Upper lobe of right lung (tissue), 1 donor: ENCODE results near the gene HMGCS2. TPM values are rescaled to one million over a fixed set of nuclear protein-coding genes. Genes with fewer than 3 reads are reported as not detected.
"Not testable (repeated sequence)": the region's sequence is repeated elsewhere in the genome, so short reads cannot be mapped to it uniquely, and the experiment has no call there.

ENCODE experiments used
- ATAC-seq: fragments of 200-7000 bp; cut with Tn5 transposase; one replicate; pipeline ENCODE4 v1.9.1; 2020; ENCODE audit warnings: mild to moderate bottlenecking, moderate library complexity
- DNase-seq: peaks from one replicate; pipeline ENCODE4 v3.0.0-alpha.2; 2020
- H3K27ac ChIP-seq: fragments of 200-600 bp; one replicate; pipeline ENCODE4 v1.8.0; 2022
- H3K27me3 ChIP-seq: fragments of 200-600 bp; one replicate; pipeline ENCODE4 v1.8.0; 2022; ENCODE audit warnings: mild to moderate bottlenecking
- H3K36me3 ChIP-seq: fragments of 200-600 bp; one replicate; pipeline ENCODE4 v1.8.0; 2022
- H3K4me1 ChIP-seq: fragments of 200-600 bp; one replicate; pipeline ENCODE4 v1.8.0; 2022
- H3K4me3 ChIP-seq: fragments of 200-600 bp; one replicate; pipeline ENCODE4 v1.8.0; 2022; ENCODE audit warnings: mild to moderate bottlenecking
- H3K9me3 ChIP-seq: fragments of 200-600 bp; one replicate; pipeline ENCODE4 v1.8.0; 2022
- intact Hi-C: fragments of 100-400 bp; cut with DNase I; formaldehyde crosslinking; loops from one replicate; pipeline ENCODE4 v1.11.0; 2022
- total RNA-seq: library from RNA; stranded (reverse); fragmentation: NEBNext Ultra II Directional; extraction: Animal tissue kit (Norgen Biotek cat#: 25700); gene quantifications from one replicate; pipeline ENCODE4 v1.2.1, GENCODE V29; 2021
- TF ChIP-seq, protein P1 (sequence below): fragments of 200-600 bp; IDR thresholded peaks from one replicate; pipeline ENCODE4 v1.8.0; 2022; ENCODE audit warnings: antibody characterized with exemption
- donor health status: DM: no; HTN: yes; CAD: no; lungs with severe emphysema.

Gene HMGCS2
- total RNA-seq, 1 donor from 2014 or later, result not detected

- H3K36me3 ChIP-seq, result no peaks in the 10 kb centered on the region
- no peaks in the 10 kb centered on the region for H3K27me3 ChIP-seq
- H3K9me3 ChIP-seq, result no peaks in the 10 kb centered on the region
- TF ChIP-seq, protein P1, sequence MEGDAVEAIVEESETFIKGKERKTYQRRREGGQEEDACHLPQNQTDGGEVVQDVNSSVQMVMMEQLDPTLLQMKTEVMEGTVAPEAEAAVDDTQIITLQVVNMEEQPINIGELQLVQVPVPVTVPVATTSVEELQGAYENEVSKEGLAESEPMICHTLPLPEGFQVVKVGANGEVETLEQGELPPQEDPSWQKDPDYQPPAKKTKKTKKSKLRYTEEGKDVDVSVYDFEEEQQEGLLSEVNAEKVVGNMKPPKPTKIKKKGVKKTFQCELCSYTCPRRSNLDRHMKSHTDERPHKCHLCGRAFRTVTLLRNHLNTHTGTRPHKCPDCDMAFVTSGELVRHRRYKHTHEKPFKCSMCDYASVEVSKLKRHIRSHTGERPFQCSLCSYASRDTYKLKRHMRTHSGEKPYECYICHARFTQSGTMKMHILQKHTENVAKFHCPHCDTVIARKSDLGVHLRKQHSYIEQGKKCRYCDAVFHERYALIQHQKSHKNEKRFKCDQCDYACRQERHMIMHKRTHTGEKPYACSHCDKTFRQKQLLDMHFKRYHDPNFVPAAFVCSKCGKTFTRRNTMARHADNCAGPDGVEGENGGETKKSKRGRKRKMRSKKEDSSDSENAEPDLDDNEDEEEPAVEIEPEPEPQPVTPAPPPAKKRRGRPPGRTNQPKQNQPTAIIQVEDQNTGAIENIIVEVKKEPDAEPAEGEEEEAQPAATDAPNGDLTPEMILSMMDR, result no peak
- H3K4me1 ChIP-seq, result no peaks in the 10 kb centered on the region
- H3K27ac ChIP-seq, result no peak overlapping the region
- H3K4me3 ChIP-seq, result peak overlapping the region; percentile 56
- no peak for ATAC-seq
- intact Hi-C loops, result no loop called here
- no peak for DNase-seq
Observed at GRCh38 chr1:119713039-119713748, 55.5 kb downstream of the HMGCS2 start.

- peak; percentile 78 for DNase-seq
Observed at GRCh38 chr1:119712342-119713038, 56.2 kb downstream of the HMGCS2 start.

DNA sequence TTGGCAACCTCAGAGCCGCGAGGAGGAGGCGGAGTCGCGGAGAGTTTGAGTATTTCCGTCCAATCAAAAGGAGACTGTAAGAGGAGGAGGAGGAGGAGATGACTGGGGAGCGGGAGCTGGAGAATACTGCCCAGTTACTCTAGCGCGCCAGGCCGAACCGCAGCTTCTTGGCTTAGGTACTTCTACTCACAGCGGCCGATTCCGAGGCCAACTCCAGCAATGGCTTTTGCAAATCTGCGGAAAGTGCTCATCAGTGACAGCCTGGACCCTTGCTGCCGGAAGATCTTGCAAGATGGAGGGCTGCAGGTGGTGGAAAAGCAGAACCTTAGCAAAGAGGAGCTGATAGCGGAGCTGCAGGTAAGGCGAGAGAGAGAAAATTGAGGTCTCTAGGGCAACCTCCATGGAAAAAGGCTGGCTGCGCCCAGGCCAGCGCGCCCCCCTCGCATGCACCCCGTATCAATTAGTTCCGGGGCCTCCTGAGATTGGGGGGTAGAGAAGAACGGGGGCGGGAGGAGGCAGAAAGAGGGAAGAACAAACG is 56.8 kb downstream of the HMGCS2 start, which contains the start of gene PHGDH:
TSS of gene PHGDH (plus strand) at position 131 of the 538 bp plus-strand sequence. CDS start at position 220, 89 bp downstream.
- intact Hi-C loops, result no loop called here
- Histone ChIP-seq H3K36me3 (no peaks in the 10 kb centered on the region), H3K27me3 (no peaks in the 10 kb centered on the region), H3K4me1 (no peaks in the 10 kb centered on the region), H3K4me3 (peak within 1 kb of the TSS; percentile 56), H3K27ac (peak within 1 kb of the TSS; percentile 30), H3K9me3 (no peaks in the 10 kb centered on the region)
- peak; percentile 93 for ATAC-seq
- TF ChIP-seq, protein P1, result no peak
- DNase-seq, result peak; percentile 83

More at GRCh38 chr1:119712342-119713038, 56.2 kb downstream of the HMGCS2 start:
- no peaks in the 10 kb centered on the region for H3K27me3 ChIP-seq
- H3K36me3 ChIP-seq, result no peaks in the 10 kb centered on the region
- H3K27ac ChIP-seq, result peak overlapping the region; percentile 30
- H3K9me3 ChIP-seq, result no peaks in the 10 kb centered on the region
- ATAC-seq, result peak; percentile 74
- intact Hi-C loops, result no loop called here
- peak overlapping the region; percentile 56 for H3K4me3 ChIP-seq
- TF ChIP-seq, protein P1, result no peak
- no peaks in the 10 kb centered on the region for H3K4me1 ChIP-seq

GRCh38 chr1:119711356-119711803 is 57.3 kb downstream of the HMGCS2 start:
- intact Hi-C loops, H3K27ac ChIP-seq: not testable (repeated sequence)

DNA sequence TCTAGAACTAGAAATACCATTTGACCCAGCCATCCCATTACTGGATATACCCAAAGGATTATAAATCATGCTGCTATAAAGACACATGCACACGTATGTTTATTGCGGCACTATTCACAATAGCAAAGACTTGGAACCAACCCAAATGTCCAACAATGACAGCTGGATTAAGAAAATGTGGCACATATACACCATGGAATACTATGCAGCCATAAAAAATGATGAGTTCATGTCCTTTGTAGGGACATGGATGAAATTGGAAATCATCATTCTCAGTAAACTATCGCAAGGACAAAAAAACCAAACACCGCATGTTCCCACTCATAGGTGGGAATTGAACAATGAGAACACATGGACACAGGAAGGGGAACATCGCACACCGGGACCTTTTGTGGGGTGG is 62.1 kb downstream of the HMGCS2 start:
- H3K27me3 ChIP-seq, intact Hi-C loops: not testable (repeated sequence)

More at GRCh38 chr1:119711356-119711803, 57.3 kb downstream of the HMGCS2 start:
- DNase-seq, H3K4me1 ChIP-seq, H3K36me3 ChIP-seq, H3K9me3 ChIP-seq, H3K27me3 ChIP-seq, ATAC-seq: not testable (repeated sequence)
- peak overlapping the region; percentile 56 for H3K4me3 ChIP-seq

GRCh38 chr1:119703666-119704450 is 64.8 kb downstream of the HMGCS2 start:
- H3K4me3 ChIP-seq, result no peak overlapping the region
- H3K27ac ChIP-seq, result no peak overlapping the region
- H3K27me3 ChIP-seq, result no peaks in the 10 kb centered on the region
- no peaks in the 10 kb centered on the region for H3K9me3 ChIP-seq
- ATAC-seq (no peak), DNase-seq (no peak)
- intact Hi-C loops, result no loop called here
- no peaks in the 10 kb centered on the region for H3K36me3 ChIP-seq
- TF ChIP-seq, protein P1, result no peak
- no peaks in the 10 kb centered on the region for H3K4me1 ChIP-seq

More for the DNA sequence above, 62.1 kb downstream of the HMGCS2 start:
- not testable (repeated sequence) for H3K4me3 ChIP-seq, H3K9me3 ChIP-seq, H3K36me3 ChIP-seq, DNase-seq, H3K27ac ChIP-seq, H3K4me1 ChIP-seq, ATAC-seq
